Muscle layer of colon (tissue), 2 donors: ENCODE data around the gene ATP6V1F.

ENCODE experiments used
- H3K27ac ChIP-seq: one replicate; pipeline ENCODE4 v1.7.0; 2013; ENCODE audit warnings: low read depth, mild to moderate bottlenecking, low read length, moderate library complexity
- H3K27me3 ChIP-seq, 2 donors: one replicate each; pipeline ENCODE4 v1.7.0; 2013; ENCODE audit warnings: low read length in 2 of 2, mild to moderate bottlenecking in 2 of 2; ENCODE audit not compliant: insufficient read depth in 2 of 2, control insufficient read depth in 1 of 2
- H3K36me3 ChIP-seq: one replicate; pipeline ENCODE4 v1.7.0; 2013; ENCODE audit warnings: mild to moderate bottlenecking, low read length; ENCODE audit not compliant: insufficient read depth
- H3K4me1 ChIP-seq: one replicate; pipeline ENCODE4 v1.7.0; 2013; ENCODE audit warnings: mild to moderate bottlenecking, low read length; ENCODE audit not compliant: insufficient read depth
- H3K4me3 ChIP-seq, 2 donors: one replicate each; pipeline ENCODE4 v1.7.0; 2013; ENCODE audit warnings: low read length in 2 of 2, low read depth in 1 of 2, mild to moderate bottlenecking in 1 of 2, moderate library complexity in 1 of 2
- H3K9ac ChIP-seq: one replicate; pipeline ENCODE4 v1.7.0; 2013; ENCODE audit warnings: low read length
- H3K9me3 ChIP-seq: one replicate; pipeline ENCODE4 v1.7.0; 2013; ENCODE audit warnings: mild to moderate bottlenecking, low read length
- donor health status: abdominal sarcoma.
- donor health status: Adenocarcinoma of cecum.

The ATP6V1F gene

DNA sequence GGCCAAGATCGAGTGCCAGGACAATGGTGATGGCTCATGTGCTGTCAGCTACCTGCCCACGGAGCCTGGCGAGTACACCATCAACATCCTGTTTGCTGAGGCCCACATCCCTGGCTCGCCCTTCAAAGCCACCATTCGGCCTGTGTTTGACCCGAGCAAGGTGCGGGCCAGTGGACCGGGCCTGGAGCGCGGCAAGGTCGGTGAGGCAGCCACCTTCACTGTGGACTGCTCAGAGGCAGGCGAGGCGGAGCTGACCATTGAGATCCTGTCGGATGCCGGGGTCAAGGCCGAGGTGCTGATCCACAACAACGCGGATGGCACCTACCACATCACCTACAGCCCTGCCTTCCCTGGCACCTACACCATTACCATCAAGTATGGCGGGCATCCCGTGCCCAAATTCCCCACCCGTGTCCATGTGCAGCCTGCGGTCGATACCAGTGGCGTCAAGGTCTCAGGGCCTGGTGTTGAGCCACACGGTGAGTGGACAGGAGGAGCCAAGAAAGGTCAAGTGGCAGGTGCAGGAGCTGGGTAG is 17.8 kb upstream of the ATP6V1F start:
- H3K27me3 ChIP-seq, result no peaks in the 10 kb centered on the region
- no peak overlapping the region for H3K9ac ChIP-seq
- no peaks in the 10 kb centered on the region for H3K9me3 ChIP-seq
- H3K4me1 ChIP-seq, result no peaks in the 10 kb centered on the region
- H3K4me3 ChIP-seq, result no peak overlapping the region
- no peak overlapping the region for H3K27ac ChIP-seq
- H3K36me3 ChIP-seq, result peaks cover 100% of the 10 kb centered on the region

DNA sequence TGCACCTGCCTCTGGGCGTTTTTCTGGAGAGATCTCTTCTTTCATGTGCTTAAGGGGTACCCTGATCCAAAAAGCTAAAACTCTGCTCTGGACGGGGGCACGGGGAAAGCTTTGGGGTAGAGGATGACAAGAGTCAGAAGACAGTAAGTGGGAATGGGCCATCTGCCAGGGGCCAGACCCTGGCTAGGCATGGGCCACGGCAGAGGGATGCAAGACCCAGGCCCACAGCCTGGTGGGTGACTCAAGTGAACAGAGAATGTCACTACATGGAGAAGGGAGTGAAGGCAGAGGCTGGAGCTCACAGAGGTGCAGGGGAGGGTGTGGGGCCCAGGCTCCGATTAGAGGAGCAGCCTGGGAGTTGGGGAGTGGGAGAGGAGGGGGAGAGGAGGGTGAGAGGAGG is 17.2 kb upstream of the ATP6V1F start:
- H3K4me1 ChIP-seq, result no peaks in the 10 kb centered on the region
- H3K27ac ChIP-seq, result no peak overlapping the region
- H3K27me3 ChIP-seq, result no peaks in the 10 kb centered on the region
- H3K36me3 ChIP-seq, result peaks cover 100% of the 10 kb centered on the region
- no peak overlapping the region for H3K9ac ChIP-seq
- H3K4me3 ChIP-seq, result no peak overlapping the region
- H3K9me3 ChIP-seq, result no peaks in the 10 kb centered on the region

DNA sequence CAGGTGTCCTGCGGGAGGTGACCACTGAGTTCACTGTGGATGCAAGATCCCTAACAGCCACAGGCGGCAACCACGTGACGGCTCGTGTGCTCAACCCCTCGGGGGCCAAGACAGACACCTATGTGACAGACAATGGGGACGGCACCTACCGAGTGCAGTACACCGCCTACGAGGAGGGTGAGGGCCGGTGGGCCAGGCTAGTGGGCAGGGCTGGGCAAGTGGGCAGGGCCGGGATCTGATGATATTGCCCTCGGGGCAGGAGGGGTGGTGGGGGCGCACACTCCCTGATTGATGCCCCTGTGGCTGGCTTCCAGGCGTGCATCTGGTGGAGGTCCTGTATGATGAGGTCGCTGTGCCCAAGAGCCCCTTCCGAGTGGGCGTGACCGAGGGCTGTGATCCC is 16.7 kb upstream of the ATP6V1F start:
- no peaks in the 10 kb centered on the region for H3K27me3 ChIP-seq
- no peak overlapping the region for H3K9ac ChIP-seq
- H3K9me3 ChIP-seq, result no peaks in the 10 kb centered on the region
- H3K36me3 ChIP-seq, result peaks cover 100% of the 10 kb centered on the region
- H3K4me1 ChIP-seq, result no peaks in the 10 kb centered on the region
- no peak overlapping the region for H3K4me3 ChIP-seq
- no peak overlapping the region for H3K27ac ChIP-seq

DNA sequence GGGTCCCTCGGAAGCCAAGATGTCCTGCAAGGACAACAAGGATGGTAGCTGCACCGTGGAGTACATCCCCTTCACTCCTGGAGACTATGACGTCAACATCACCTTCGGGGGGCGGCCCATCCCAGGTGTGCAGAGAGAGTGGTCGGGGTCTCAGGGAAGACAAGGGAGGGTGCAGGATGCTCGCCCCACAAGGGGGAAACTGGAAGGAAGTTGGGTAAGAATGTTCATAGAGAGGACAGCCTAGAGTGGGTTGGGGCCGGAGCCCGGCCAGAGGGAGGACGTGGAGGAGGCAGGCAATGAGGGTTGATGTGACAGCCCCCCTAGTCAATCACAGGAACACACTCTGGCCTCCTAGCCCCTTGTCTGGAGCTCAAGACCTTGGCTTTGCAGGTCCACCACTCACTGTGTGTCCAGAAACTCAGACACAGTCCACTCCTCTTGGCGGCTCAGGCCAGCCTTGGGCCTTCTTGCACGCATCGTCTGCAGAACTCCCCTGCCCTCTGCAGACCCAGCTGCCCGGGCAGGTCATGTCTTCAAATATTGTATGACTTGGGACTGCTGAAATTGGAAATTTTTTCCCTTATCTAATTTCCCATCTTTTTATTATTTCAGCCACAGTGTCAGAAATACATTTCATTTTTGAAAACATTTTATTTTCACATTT is 15.7 kb upstream of the ATP6V1F start:
- Histone ChIP-seq H3K36me3 (peaks cover 100% of the 10 kb centered on the region), H3K9ac (no peak overlapping the region), H3K27me3 (no peaks in the 10 kb centered on the region), H3K4me1 (no peaks in the 10 kb centered on the region), H3K27ac (no peak overlapping the region), H3K4me3 (no peak overlapping the region), H3K9me3 (no peaks in the 10 kb centered on the region)

DNA sequence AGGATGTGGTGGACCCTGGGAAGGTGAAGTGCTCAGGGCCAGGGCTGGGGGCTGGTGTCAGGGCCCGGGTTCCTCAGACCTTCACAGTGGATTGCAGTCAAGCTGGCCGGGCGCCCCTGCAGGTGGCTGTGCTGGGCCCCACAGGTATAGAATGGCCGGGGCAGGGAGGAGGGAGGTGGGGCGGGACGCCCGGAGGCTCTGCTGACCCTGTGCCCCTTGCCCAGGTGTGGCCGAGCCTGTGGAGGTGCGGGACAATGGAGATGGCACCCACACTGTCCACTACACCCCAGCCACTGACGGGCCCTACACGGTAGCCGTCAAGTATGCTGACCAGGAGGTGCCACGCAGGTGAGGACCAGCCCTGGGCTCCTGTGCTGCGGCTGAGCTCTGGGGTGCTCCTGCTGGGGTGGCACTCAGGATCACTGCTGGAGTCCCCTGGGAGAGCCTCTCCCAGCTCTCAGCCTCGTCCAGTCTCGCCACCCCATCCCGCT is 14.9 kb upstream of the ATP6V1F start:
- Histone ChIP-seq H3K27ac (no peak overlapping the region), H3K4me3 (no peak overlapping the region), H3K4me1 (no peaks in the 10 kb centered on the region), H3K9ac (no peak overlapping the region), H3K36me3 (peaks cover 100% of the 10 kb centered on the region), H3K27me3 (no peaks in the 10 kb centered on the region), H3K9me3 (no peaks in the 10 kb centered on the region)

DNA sequence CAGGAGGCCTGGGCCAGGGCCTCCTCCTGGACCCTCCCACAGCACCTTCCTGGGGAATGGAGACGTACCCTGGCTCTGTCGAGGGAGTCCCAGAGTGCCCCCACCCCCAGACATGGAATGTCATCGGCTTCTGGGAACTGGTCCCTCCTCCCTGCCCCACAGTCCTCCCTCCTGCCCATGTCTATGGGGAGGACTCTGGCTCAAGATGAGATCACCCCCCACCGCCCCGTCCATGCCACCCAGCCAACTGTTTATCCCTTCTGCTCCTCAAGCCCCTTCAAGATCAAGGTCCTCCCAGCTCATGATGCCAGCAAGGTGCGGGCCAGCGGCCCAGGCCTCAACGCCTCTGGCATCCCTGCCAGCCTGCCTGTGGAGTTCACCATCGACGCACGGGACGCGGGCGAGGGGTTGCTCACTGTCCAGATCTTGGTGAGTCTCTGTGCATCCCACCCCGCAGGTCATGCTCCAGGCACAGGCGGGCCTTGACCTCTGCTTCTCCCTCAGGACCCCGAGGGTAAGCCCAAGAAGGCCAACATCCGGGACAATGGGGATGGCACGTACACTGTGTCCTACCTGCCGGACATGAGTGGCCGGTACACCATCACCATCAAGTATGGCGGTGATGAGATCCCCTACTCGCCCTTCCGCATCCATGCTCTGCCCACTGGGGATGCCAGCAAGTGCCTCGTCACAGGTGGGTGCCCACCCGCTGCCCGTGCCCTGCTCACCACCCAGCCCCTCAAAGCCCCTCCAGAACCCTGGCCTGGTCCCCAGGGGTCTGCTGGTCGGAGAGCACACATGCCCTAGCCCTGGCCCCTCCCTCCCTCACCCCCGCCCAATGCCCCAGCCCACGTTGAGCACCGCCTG is 14.1 kb upstream of the ATP6V1F start:
- H3K36me3 ChIP-seq, result peaks cover 100% of the 10 kb centered on the region
- H3K27ac ChIP-seq, result no peak overlapping the region
- H3K4me1 ChIP-seq, result no peaks in the 10 kb centered on the region
- no peaks in the 10 kb centered on the region for H3K27me3 ChIP-seq
- no peak overlapping the region for H3K9ac ChIP-seq
- no peak overlapping the region for H3K4me3 ChIP-seq
- no peaks in the 10 kb centered on the region for H3K9me3 ChIP-seq

DNA sequence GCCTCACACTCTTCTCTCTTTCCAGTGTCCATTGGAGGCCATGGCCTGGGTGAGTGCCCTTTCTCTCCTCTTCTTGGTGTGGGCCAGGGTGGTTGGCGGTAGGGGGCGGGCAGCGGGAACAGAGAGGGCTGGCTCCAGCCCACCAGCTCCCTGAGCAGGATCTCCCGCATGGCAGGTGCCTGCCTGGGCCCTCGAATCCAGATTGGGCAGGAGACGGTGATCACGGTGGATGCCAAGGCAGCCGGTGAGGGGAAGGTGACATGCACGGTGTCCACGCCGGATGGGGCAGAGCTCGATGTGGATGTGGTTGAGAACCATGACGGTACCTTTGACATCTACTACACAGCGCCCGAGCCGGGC is 13.5 kb upstream of the ATP6V1F start:
- H3K27me3 ChIP-seq, result no peaks in the 10 kb centered on the region
- no peaks in the 10 kb centered on the region for H3K4me1 ChIP-seq
- H3K9me3 ChIP-seq, result no peaks in the 10 kb centered on the region
- peaks cover 100% of the 10 kb centered on the region for H3K36me3 ChIP-seq
- no peak overlapping the region for H3K9ac ChIP-seq
- H3K4me3 ChIP-seq, result no peak overlapping the region
- no peak overlapping the region for H3K27ac ChIP-seq

DNA sequence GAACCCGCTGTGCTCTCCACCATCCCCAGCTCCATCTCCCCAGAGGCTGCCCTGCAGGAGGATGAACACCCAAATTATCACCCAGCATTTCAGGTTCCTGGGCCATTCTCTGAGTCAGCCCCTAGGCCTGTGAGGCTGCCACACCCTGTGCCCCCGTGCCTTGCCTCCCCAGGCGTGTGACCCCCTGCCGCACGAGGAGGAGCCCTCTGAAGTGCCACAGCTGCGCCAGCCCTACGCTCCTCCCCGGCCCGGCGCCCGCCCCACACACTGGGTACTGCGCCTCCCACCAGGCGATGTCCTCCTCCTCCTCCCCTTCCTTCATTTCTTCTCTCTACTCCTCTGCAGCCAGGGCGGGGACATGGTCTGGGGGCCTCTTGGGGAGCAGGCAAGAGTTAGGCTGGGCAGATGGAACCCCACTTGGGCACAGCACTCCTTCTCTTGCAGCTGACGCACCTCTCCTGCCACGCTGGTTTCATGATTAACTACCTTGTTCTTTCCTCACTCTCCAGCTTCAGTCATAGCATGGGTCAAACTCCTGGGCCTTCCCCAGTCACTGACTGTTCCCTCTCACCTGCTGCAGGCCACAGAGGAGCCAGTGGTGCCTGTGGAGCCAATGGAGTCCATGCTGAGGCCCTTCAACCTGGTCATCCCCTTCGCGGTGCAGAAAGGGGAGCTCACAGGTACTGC is 12.7 kb upstream of the ATP6V1F start:
- Histone ChIP-seq H3K9me3 (no peaks in the 10 kb centered on the region), H3K36me3 (peaks cover 98% of the 10 kb centered on the region), H3K4me1 (no peaks in the 10 kb centered on the region), H3K27ac (no peak overlapping the region), H3K27me3 (no peaks in the 10 kb centered on the region), H3K9ac (no peak overlapping the region), H3K4me3 (no peak overlapping the region)

DNA sequence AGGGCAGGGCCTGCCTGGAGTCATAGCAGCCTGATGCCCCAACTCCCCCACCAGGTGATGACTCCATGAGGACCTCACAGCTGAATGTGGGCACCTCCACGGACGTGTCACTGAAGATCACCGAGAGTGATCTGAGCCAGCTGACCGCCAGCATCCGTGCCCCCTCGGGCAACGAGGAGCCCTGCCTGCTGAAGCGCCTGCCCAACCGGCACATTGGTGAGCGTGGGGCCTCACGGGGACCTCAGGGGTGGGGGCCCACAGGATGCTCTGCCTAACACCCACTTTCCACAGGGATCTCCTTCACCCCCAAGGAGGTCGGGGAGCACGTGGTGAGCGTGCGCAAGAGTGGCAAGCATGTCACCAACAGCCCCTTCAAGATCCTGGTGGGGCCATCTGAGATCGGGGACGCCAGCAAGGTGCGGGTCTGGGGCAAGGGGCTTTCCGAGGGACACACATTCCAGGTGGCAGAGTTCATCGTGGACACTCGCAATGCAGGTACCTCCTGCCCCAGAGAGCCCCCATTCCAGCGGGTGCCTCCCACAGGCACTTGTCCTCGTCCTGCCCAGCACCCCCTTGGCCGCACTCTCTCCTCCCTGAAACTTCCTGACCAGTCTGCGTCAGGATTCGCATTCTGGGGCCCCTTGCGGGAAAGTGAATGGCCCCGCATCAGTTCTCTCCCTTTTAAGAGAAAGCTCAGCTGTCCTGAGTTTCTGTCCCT is 10.0 kb upstream of the ATP6V1F start:
- Histone ChIP-seq H3K36me3 (peaks cover 92% of the 10 kb centered on the region), H3K4me3 (no peak overlapping the region), H3K9ac (no peak overlapping the region), H3K4me1 (no peaks in the 10 kb centered on the region), H3K27ac (no peak overlapping the region), H3K9me3 (no peaks in the 10 kb centered on the region), H3K27me3 (no peaks in the 10 kb centered on the region)

DNA sequence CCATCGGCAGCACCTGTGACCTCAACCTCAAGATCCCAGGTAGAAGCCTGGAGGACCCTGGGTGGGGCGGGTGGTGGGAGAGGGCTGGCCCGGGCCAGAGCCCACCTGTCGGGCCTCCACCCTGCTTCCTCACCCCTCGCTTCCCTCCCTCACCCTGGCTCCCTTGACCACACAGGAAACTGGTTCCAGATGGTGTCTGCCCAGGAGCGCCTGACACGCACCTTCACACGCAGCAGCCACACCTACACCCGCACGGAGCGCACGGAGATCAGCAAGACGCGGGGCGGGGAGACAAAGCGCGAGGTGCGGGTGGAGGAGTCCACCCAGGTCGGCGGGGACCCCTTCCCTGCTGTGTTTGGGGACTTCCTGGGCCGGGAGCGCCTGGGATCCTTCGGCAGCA is 8.9 kb upstream of the ATP6V1F start:
- Histone ChIP-seq H3K36me3 (peaks cover 81% of the 10 kb centered on the region), H3K27me3 (no peaks in the 10 kb centered on the region), H3K9ac (no peak overlapping the region), H3K4me1 (peaks cover 5% of the 10 kb centered on the region), H3K9me3 (no peaks in the 10 kb centered on the region), H3K27ac (no peak overlapping the region), H3K4me3 (no peak overlapping the region)

DNA sequence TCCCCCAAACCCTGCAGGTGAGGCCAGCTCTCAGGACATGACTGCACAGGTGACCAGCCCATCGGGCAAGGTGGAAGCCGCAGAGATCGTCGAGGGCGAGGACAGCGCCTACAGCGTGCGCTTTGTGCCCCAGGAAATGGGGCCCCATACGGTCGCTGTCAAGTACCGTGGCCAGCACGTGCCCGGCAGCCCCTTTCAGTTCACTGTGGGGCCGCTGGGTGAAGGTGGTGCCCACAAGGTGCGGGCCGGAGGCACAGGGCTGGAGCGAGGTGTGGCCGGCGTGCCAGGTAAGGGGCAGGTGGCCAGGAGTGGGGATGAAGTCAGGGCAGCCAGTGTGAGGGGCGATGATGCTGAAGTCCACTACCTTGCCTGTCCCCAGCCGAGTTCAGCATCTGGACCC is 8.3 kb upstream of the ATP6V1F start:
- H3K36me3 ChIP-seq, result peaks cover 75% of the 10 kb centered on the region
- no peaks in the 10 kb centered on the region for H3K27me3 ChIP-seq
- H3K27ac ChIP-seq, result no peak overlapping the region
- H3K9me3 ChIP-seq, result no peaks in the 10 kb centered on the region
- no peak overlapping the region for H3K4me3 ChIP-seq
- H3K9ac ChIP-seq, result no peak overlapping the region
- H3K4me1 ChIP-seq, result peaks cover 11% of the 10 kb centered on the region
